ENCODE results near the gene ARRB2. TPM values are rescaled to one million over a fixed set of nuclear protein-coding genes. Genes with fewer than 3 reads are reported as not detected.

Gene ARRB2
- total and polyA plus RNA-seq, 2 of the 13 experiments (the other 11 are each of a cell fraction or from before 2014, with no cell fraction given), result 21.5 to 49.2 TPM

DNA sequence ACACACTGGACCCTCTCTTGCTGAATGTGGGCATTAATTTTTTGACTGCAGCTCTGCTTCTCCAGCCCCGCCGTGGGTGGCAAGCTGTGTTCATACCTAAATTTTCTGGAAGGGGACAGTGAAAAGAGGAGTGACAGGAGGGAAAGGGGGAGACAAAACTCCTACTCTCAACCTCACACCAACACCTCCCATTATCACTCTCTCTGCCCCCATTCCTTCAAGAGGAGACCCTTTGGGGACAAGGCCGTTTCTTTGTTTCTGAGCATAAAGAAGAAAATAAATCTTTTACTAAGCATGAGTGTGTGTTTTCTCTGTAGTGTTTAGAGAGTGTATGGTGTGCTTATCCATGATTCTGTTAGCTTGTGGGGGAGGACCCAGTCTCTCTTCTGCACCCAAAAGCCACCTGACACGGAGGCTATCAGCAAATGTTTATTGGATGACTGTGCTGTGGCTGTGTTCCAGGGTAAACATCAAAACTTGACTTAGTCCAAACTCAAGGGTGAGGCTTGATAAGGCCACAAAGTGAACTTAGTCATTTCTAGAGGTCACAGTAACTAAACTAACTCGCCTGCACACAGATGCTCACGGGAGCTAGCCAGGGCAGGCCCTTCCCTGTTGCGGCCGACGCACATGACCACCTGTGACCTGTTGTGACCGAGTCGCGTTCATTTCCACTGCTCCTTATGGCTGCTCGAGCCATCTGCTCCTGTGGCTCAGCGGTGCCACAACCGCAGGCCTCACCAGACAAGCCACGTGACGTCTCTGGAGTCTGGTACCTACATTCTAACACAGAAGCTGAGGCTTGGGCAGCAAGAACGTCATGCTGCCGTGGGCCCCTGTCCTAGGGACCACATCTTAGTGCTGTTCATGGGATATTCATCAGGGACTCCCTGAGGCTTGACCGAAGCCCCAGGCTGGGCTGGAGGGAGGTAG, 11.0 kb downstream of the ARRB2 start (continued):
- TF ChIP-seq, protein P1, sequence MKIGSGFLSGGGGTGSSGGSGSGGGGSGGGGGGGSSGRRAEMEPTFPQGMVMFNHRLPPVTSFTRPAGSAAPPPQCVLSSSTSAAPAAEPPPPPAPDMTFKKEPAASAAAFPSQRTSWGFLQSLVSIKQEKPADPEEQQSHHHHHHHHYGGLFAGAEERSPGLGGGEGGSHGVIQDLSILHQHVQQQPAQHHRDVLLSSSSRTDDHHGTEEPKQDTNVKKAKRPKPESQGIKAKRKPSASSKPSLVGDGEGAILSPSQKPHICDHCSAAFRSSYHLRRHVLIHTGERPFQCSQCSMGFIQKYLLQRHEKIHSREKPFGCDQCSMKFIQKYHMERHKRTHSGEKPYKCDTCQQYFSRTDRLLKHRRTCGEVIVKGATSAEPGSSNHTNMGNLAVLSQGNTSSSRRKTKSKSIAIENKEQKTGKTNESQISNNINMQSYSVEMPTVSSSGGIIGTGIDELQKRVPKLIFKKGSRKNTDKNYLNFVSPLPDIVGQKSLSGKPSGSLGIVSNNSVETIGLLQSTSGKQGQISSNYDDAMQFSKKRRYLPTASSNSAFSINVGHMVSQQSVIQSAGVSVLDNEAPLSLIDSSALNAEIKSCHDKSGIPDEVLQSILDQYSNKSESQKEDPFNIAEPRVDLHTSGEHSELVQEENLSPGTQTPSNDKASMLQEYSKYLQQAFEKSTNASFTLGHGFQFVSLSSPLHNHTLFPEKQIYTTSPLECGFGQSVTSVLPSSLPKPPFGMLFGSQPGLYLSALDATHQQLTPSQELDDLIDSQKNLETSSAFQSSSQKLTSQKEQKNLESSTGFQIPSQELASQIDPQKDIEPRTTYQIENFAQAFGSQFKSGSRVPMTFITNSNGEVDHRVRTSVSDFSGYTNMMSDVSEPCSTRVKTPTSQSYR (CRISPR knock-in tag; IDR thresholded peaks at IDR 0.05; ENCODE audit: borderline replicate concordance), result peak; percentile 51; the same call in 1 of the 2 replicates
- TF ChIP-seq ZNF333 (CRISPR knock-in tag; IDR thresholded peaks at IDR 0.05; ENCODE audit: borderline replicate concordance) (no peak), GMEB1 (CRISPR knock-in tag; IDR thresholded peaks at IDR 0.05; ENCODE audit: borderline replicate concordance) (no peak), ARNT (IDR thresholded peaks at IDR 0.05) (no peak), NFE2L1 (CRISPR knock-in tag; IDR thresholded peaks at IDR 0.05; ENCODE audit: borderline replicate concordance) (no peak), ZNF362 (CRISPR knock-in tag; IDR thresholded peaks at IDR 0.05; ENCODE audit: borderline replicate concordance) (no peak), RXRB (CRISPR knock-in tag; IDR thresholded peaks at IDR 0.05; ENCODE audit: borderline replicate concordance) (peak; percentile 89), ZNF773 (CRISPR knock-in tag; IDR thresholded peaks at IDR 0.05; ENCODE audit: borderline replicate concordance) (no peak), RXRA (CRISPR knock-in tag; IDR thresholded peaks at IDR 0.05) (peak; percentile 95), LRRFIP1 (CRISPR knock-in tag; conservative IDR thresholded peaks at IDR 0.05) (no peak), FOXJ3 (CRISPR knock-in tag; IDR thresholded peaks at IDR 0.05; ENCODE audit: borderline replicate concordance) (no peak), CREB1 (IDR thresholded peaks at IDR 0.05) (peak; percentile 26; the same call in 1 of the 2 replicates), CREB1 (CRISPR knock-in tag; IDR thresholded peaks at IDR 0.05) (no peak; the same call in 1 of the 2 replicates), SOX13 (IDR thresholded peaks at IDR 0.05) (0 out of 2 replicates have a peak, but pooled peaks have one; percentile 36), SOX13 (CRISPR knock-in tag; conservative IDR thresholded peaks at IDR 0.05 in 1 of 2, IDR thresholded peaks at IDR 0.05 in 1 of 2) (peak in 1 of 2 experiments; percentile 82; a peak in 1 of 4 replicates), HOXA5 (CRISPR knock-in tag; IDR thresholded peaks at IDR 0.05) (no peak)
- TF ChIP-seq, protein P2, sequence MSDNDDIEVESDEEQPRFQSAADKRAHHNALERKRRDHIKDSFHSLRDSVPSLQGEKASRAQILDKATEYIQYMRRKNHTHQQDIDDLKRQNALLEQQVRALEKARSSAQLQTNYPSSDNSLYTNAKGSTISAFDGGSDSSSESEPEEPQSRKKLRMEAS (IDR thresholded peaks at IDR 0.05), result peak; percentile 84
- TF ChIP-seq, protein P3, sequence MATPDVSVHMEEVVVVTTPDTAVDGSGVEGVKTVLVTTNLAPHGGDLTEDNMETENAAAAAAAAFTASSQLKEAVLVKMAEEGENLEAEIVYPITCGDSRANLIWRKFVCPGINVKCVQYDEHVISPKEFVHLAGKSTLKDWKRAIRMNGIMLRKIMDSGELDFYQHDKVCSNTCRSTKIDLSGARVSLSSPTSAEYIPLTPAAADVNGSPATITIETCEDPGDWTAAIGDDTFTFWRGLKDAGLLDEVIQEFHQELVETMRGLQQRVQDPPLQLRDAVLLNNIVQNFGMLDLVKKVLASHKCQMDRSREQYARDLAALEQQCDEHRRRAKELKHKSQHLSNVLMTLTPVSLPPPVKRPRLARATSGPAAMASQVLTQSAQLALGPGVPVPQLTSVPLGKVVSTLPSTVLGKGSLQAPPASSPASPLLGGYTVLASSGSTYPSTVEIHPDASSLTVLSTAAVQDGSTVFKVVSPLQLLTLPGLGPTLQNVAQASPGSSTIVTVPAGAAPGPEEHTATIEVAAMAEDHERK (CRISPR knock-in tag; IDR thresholded peaks at IDR 0.05; ENCODE audit: low read depth), result no peak

All from HepG2 (cell line).